Prostate gland (tissue), 2 donors: ENCODE measurements around the gene UBR2.

ENCODE experiments used
- POLR2A ChIP-seq: fragments of 450-650 bp; IDR thresholded peaks from one replicate; pipeline ENCODE4 v1.6.1; 2016; ENCODE audit warnings: antibody characterized with exemption, mild to moderate bottlenecking
- TF ChIP-seq, protein P1 (sequence below), 4 experiments: fragments of 200-600 bp in 2 of 4; fragments of 450-650 bp in 2 of 4; sonication (generic) in 2 of 4; IDR thresholded peaks; 1 replicate in 3 of 4; 2 replicates in 1 of 4; pipeline ENCODE4 v1.5.1; 2016 to 2019; ENCODE audit warnings: antibody characterized with exemption in 4 of 4, mild to moderate bottlenecking in 2 of 4, moderate library complexity in 2 of 4

DNA sequence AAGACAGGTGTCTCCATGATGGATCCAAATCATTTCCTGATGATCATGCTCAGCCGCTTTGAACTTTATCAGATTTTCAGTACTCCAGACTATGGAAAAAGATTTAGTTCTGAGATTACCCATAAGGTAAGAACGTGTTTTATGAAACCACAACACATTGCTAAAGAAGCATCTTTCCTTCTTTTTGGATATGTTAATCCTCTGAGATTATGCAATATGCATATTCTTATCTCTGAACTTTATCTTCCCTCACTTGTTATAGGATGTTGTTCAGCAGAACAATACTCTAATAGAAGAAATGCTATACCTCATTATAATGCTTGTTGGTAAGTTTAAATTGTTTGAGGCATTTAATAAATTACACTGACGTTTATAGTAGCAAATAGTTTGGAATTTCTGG, 80.4 kb downstream of the UBR2 start:
- TF ChIP-seq, protein P1, sequence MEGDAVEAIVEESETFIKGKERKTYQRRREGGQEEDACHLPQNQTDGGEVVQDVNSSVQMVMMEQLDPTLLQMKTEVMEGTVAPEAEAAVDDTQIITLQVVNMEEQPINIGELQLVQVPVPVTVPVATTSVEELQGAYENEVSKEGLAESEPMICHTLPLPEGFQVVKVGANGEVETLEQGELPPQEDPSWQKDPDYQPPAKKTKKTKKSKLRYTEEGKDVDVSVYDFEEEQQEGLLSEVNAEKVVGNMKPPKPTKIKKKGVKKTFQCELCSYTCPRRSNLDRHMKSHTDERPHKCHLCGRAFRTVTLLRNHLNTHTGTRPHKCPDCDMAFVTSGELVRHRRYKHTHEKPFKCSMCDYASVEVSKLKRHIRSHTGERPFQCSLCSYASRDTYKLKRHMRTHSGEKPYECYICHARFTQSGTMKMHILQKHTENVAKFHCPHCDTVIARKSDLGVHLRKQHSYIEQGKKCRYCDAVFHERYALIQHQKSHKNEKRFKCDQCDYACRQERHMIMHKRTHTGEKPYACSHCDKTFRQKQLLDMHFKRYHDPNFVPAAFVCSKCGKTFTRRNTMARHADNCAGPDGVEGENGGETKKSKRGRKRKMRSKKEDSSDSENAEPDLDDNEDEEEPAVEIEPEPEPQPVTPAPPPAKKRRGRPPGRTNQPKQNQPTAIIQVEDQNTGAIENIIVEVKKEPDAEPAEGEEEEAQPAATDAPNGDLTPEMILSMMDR (IDR thresholded peaks at IDR 0.05), result no peak
- TF ChIP-seq POLR2A, result no peak
